ENCODE data around the gene EPHB6.

Gene EPHB6

DNA sequence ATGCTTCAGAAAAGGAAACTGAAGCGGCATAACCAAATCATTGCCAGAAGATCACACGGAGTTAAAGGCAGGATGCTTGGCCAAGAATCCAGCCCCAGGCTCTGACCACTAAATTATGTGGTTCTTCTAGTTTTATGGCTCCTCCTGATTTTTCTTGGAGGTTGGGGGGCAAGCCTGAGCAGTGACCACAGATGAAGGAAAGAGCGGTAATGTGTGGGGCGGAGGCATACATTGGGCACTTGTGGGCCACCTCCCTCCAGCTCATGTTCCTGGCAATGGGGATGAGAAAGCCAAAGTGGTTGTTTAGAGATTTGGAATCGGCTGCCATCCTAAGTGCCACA is 27.4 kb downstream of the EPHB6 start:
- Histone ChIP-seq H3K36me3 (ENCODE audit: control insufficient read depth, low read length) (no peaks in the 10 kb centered on the region), H3F3A (ENCODE audit: control insufficient read depth, insufficient read depth) (no peaks in the 10 kb centered on the region), H3K9me3 (ENCODE audit: control insufficient read depth, insufficient read depth, low read length) (no peaks in the 10 kb centered on the region), H3K4me1 (ENCODE audit: control insufficient read depth, low read length) (no peaks in the 10 kb centered on the region), H4K20me1 (ENCODE audit: control insufficient read depth, insufficient read depth, low read depth, low read length) (no peaks in the 10 kb centered on the region; the same call in 1 of the 2 replicates), H3K27me3 (ENCODE audit: control insufficient read depth, low read length) (peaks cover 44% of the 10 kb centered on the region), H3K4me3 (ENCODE audit: low read length) (no peak overlapping the region), H3K27ac (ENCODE audit: low read depth, low read length) (no peak overlapping the region), H3K9me2 (replicated peaks; ENCODE audit: control insufficient read depth, low read length) (no peaks in the 10 kb centered on the region), H3K4me2 (ENCODE audit: low read length) (no peak overlapping the region), H3K79me2 (ENCODE audit: control insufficient read depth, low read length) (no peaks in the 10 kb centered on the region)
- TF ChIP-seq, protein P1, sequence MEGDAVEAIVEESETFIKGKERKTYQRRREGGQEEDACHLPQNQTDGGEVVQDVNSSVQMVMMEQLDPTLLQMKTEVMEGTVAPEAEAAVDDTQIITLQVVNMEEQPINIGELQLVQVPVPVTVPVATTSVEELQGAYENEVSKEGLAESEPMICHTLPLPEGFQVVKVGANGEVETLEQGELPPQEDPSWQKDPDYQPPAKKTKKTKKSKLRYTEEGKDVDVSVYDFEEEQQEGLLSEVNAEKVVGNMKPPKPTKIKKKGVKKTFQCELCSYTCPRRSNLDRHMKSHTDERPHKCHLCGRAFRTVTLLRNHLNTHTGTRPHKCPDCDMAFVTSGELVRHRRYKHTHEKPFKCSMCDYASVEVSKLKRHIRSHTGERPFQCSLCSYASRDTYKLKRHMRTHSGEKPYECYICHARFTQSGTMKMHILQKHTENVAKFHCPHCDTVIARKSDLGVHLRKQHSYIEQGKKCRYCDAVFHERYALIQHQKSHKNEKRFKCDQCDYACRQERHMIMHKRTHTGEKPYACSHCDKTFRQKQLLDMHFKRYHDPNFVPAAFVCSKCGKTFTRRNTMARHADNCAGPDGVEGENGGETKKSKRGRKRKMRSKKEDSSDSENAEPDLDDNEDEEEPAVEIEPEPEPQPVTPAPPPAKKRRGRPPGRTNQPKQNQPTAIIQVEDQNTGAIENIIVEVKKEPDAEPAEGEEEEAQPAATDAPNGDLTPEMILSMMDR (IDR thresholded peaks at IDR 0.05; ENCODE audit: low read depth, low read length, poor library complexity, severe bottlenecking) = no peak
- TF ChIP-seq EZH2phosphoT487 (IDR thresholded peaks at IDR 0.05; ENCODE audit: borderline replicate concordance, low read length) = no peak

DNA sequence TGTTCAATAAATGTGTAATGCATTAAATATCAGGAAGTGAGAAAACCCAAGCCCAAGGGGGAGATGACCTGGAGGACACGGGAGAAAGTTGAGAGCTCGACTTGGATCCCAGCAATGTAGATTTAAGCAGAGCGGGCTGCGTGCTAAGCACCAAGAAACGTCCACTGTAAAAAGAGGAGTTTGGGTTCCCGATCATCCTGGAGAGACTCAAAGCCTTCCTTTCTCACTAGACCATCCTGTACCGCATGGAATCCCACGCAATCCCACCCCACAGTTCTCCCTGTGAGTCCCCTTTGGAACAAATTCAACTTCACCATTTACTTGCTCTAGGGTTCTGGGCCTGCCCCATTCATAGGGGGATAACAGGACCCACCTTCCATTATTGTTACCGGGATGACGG is 28.3 kb downstream of the EPHB6 start:
- H3K4me3 ChIP-seq (ENCODE audit: low read length) = no peak overlapping the region
- H3K4me1 ChIP-seq (ENCODE audit: control insufficient read depth, low read length) = no peaks in the 10 kb centered on the region
- no peaks in the 10 kb centered on the region for H3K9me2 ChIP-seq (replicated peaks; ENCODE audit: control insufficient read depth, low read length)
- peaks cover 36% of the 10 kb centered on the region for H3K27me3 ChIP-seq (ENCODE audit: control insufficient read depth, low read length)
- H3K9me3 ChIP-seq (ENCODE audit: control insufficient read depth, insufficient read depth, low read length) = no peaks in the 10 kb centered on the region
- H3F3A ChIP-seq (ENCODE audit: control insufficient read depth, insufficient read depth) = no peaks in the 10 kb centered on the region
- H3K36me3 ChIP-seq (ENCODE audit: control insufficient read depth, low read length) = no peaks in the 10 kb centered on the region
- H3K4me2 ChIP-seq (ENCODE audit: low read length) = no peak overlapping the region
- no peaks in the 10 kb centered on the region for H3K79me2 ChIP-seq (ENCODE audit: control insufficient read depth, low read length)
- H4K20me1 ChIP-seq (ENCODE audit: control insufficient read depth, insufficient read depth, low read depth, low read length) = no peaks in the 10 kb centered on the region; the same call in 1 of the 2 replicates
- TF ChIP-seq, protein P1 (IDR thresholded peaks at IDR 0.05; ENCODE audit: low read depth, low read length, poor library complexity, severe bottlenecking) = no peak
- no peak for TF ChIP-seq EZH2phosphoT487 (IDR thresholded peaks at IDR 0.05; ENCODE audit: borderline replicate concordance, low read length)
- H3K27ac ChIP-seq (ENCODE audit: low read depth, low read length) = no peak overlapping the region

DNA sequence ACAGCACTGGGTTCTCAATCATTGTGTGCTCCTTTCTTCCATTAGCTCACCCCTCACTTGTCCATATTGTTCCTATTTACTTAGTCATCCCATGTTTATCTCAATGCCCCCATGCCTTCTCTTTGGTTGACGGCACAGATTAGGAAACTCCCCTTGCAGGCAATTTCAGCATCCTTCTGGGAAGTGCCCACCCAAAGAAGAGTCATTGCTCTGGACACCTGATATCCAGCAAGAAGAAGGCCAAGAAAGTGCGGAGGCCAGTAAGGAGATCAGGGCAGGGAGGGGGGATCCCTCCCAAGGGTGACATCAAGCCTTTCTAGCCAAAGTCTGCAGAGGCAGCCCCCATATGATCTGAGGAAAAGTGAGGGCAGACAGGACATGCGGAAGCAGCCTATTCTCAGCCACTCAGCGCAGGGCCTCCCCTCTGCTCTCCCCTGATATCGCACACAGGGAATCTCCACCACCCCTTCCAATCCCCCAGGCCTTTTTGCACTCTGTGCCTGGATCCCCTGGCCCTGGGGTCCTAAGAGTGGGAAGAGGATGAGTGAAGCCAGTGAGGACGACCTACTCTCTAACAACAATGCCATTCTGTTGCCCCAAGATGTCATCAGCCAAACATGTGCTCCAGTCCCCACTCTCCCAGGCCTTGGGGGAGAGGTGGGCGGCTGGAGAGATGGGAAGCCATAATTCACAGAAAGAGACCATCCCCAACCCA is 28.9 kb downstream of the EPHB6 start:
- Histone ChIP-seq H3F3A (ENCODE audit: control insufficient read depth, insufficient read depth) (no peaks in the 10 kb centered on the region), H3K4me1 (ENCODE audit: control insufficient read depth, low read length) (no peaks in the 10 kb centered on the region), H3K9me3 (ENCODE audit: control insufficient read depth, insufficient read depth, low read length) (no peaks in the 10 kb centered on the region), H3K27me3 (ENCODE audit: control insufficient read depth, low read length) (peaks cover 30% of the 10 kb centered on the region), H3K27ac (ENCODE audit: low read depth, low read length) (no peak overlapping the region), H3K36me3 (ENCODE audit: control insufficient read depth, low read length) (no peaks in the 10 kb centered on the region), H3K4me2 (ENCODE audit: low read length) (no peak overlapping the region), H3K79me2 (ENCODE audit: control insufficient read depth, low read length) (no peaks in the 10 kb centered on the region), H3K9me2 (replicated peaks; ENCODE audit: control insufficient read depth, low read length) (no peaks in the 10 kb centered on the region), H4K20me1 (ENCODE audit: control insufficient read depth, insufficient read depth, low read depth, low read length) (no peaks in the 10 kb centered on the region; the same call in 1 of the 2 replicates), H3K4me3 (ENCODE audit: low read length) (no peak overlapping the region)
- TF ChIP-seq, protein P1 (IDR thresholded peaks at IDR 0.05; ENCODE audit: low read depth, low read length, poor library complexity, severe bottlenecking) = no peak
- TF ChIP-seq EZH2phosphoT487 (IDR thresholded peaks at IDR 0.05; ENCODE audit: borderline replicate concordance, low read length) = no peak

Data from DOHH2 (cell line).